ENCODE data around the gene YJU2. TPM values are rescaled to one million over a fixed set of nuclear protein-coding genes. Genes with fewer than 3 reads are reported as not detected.
"Not testable (repeated sequence)": the region's sequence is repeated elsewhere in the genome, so short reads cannot be mapped to it uniquely, and the experiment has no call there.

Gene YJU2
- total RNA-seq, 1 experiment from 2014 or later = 26.9 TPM

DNA sequence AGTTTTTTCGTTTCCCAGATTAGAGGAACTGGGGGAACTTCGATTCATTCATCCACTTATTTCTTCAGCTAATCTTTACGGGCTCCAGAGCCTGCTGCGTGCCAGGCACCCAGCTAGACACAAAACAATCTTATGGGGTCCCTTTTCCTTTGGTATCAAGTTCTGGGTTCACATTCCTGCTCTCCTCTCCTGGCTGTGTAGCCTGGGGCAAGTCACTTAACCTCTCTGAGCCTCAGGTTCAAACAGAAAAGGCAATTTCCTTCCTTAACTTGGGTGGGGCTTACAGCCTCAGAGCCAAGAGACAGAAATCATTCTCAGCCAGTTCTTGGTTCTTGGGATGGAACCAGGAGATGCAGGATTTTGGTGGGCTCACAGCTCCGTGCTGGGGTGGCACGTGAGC, 38.1 kb downstream of the YJU2 start (continued):
- no peak for TF ChIP-seq TCF7L2 (IDR thresholded peaks at IDR 0.05; ENCODE audit: borderline replicate concordance, extremely low read depth, insufficient read depth, insufficient read length)
- no peak for TF ChIP-seq JUND (IDR thresholded peaks at IDR 0.05)
- no peak for TF ChIP-seq SIN3A (IDR thresholded peaks at IDR 0.05; ENCODE audit: low read depth)
- TF ChIP-seq ZNF274 (IDR thresholded peaks at IDR 0.05; ENCODE audit: low read depth, low read length) = no peak
- TF ChIP-seq, protein P1, sequence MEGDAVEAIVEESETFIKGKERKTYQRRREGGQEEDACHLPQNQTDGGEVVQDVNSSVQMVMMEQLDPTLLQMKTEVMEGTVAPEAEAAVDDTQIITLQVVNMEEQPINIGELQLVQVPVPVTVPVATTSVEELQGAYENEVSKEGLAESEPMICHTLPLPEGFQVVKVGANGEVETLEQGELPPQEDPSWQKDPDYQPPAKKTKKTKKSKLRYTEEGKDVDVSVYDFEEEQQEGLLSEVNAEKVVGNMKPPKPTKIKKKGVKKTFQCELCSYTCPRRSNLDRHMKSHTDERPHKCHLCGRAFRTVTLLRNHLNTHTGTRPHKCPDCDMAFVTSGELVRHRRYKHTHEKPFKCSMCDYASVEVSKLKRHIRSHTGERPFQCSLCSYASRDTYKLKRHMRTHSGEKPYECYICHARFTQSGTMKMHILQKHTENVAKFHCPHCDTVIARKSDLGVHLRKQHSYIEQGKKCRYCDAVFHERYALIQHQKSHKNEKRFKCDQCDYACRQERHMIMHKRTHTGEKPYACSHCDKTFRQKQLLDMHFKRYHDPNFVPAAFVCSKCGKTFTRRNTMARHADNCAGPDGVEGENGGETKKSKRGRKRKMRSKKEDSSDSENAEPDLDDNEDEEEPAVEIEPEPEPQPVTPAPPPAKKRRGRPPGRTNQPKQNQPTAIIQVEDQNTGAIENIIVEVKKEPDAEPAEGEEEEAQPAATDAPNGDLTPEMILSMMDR (IDR thresholded peaks at IDR 0.05 in 2 of 3, conservative IDR thresholded peaks at IDR 0.05 in 1 of 3; ENCODE audit: borderline replicate concordance in 1 of 3, insufficient read depth in 1 of 3, low read depth in 2 of 3, low read length in 2 of 3) = no peak
- TF ChIP-seq, protein P2, sequence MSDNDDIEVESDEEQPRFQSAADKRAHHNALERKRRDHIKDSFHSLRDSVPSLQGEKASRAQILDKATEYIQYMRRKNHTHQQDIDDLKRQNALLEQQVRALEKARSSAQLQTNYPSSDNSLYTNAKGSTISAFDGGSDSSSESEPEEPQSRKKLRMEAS (IDR thresholded peaks at IDR 0.05) = no peak
- TF ChIP-seq SP1 (IDR thresholded peaks at IDR 0.05; ENCODE audit: low read depth) = no peak

DNA sequence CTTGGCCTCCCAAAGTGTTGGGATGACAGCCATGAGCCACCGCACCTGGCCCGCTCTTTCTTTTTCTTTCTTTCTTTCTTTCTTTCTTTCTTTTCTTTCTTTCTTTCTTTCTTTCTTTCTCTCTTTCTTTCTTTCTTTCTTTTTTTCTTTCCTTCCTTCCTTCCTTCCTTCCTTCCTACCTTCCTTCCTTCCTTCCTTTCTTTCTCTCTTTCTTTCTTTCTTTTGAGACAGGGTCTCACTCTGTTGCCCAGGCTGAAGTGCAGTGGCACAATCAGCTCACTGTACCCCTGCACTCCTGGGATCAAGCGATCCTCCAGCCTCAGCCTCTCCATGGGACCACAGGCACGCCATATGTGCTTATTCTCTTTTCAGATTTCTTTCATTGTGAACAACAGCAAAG, 39.3 kb downstream of the YJU2 start:
- POLR2A ChIA-PET, ATAC-seq: not testable (repeated sequence)

More for the DNA sequence above, 39.3 kb downstream of the YJU2 start:
- H3K27ac ChIP-seq (ENCODE audit: low read depth, low read length); H3K9ac ChIP-seq (ENCODE audit: low read length); DNase-seq (ENCODE audit: low read depth, low spot score); H3K4me3 ChIP-seq (replicated peaks in 1 of 2; ENCODE audit: low read depth in 1 of 2, low read length in 2 of 2); H2AFZ ChIP-seq (ENCODE audit: low read depth, low read length, poor library complexity, severe bottlenecking); H3K9me3 ChIP-seq (ENCODE audit: control insufficient read depth in 1 of 2, insufficient read depth in 1 of 2, low read depth in 1 of 2, low read length in 2 of 2); intact Hi-C loops (cut with micrococcal nuclease); CTCF ChIA-PET; BruUV-seq (replicated peaks); H4K20me1 ChIP-seq (ENCODE audit: insufficient read depth); H3K27me3 ChIP-seq (ENCODE audit: insufficient read depth, low read length); H3K9me2 ChIP-seq (ENCODE audit: insufficient read depth); H3K4me2 ChIP-seq (ENCODE audit: low read length); H3K36me3 ChIP-seq (ENCODE audit: control insufficient read depth in 1 of 2, insufficient read depth in 2 of 2, low read length in 2 of 2); RAD21 ChIA-PET (ENCODE audit: low non-redundant PET in 1 of 2, low total read pairs in 2 of 2, uncharacterized antibody in 2 of 2, unreplicated experiment in 2 of 2); H3K79me2 ChIP-seq (ENCODE audit: insufficient read depth, low read length): not testable (repeated sequence)
- peaks cover 12 to 28% of the 10 kb centered on the region in 2 experiments; a peak in 3 of 4 replicates for H3K4me1 ChIP-seq (ENCODE audit: control insufficient read depth in 1 of 2, insufficient read depth in 2 of 2, low read length in 2 of 2)
